GM19035 (cell line): Measurements from ENCODE around the gene SASH1.

Experiments used
- ATAC-seq: cut with Tn5 transposase; IDR thresholded peaks from one replicate; pipeline ENCODE4 v1.9.1; 2021; ENCODE audit not compliant: unreplicated experiment

The SASH1 gene

GRCh38 chr6:148398678-148399077 lies 56.0 kb downstream of the SASH1 start:
- ATAC-seq, result no peak

- no peak for ATAC-seq
These were observed 58.9 kb downstream of the SASH1 start for GRCh38 chr6:148401571-148401970.

- ATAC-seq, result no peak
These were observed 61.9 kb downstream of the SASH1 start for GRCh38 chr6:148404456-148405054.

- ATAC-seq, result no peak
These were observed 63.3 kb downstream of the SASH1 start for GRCh38 chr6:148405894-148406293.

- ATAC-seq, result no peak
These were observed 64.1 kb downstream of the SASH1 start for GRCh38 chr6:148406579-148407371.

- ATAC-seq, result no peak
These were observed 64.7 kb downstream of the SASH1 start for GRCh38 chr6:148407372-148407771.

GRCh38 chr6:148413321-148414091 lies 70.9 kb downstream of the SASH1 start:
- ATAC-seq, result no peak

GRCh38 chr6:148414092-148414489 lies 71.5 kb downstream of the SASH1 start:
- ATAC-seq, result no peak

- no peak for ATAC-seq
These were observed 72.2 kb downstream of the SASH1 start for GRCh38 chr6:148414836-148415235.

- ATAC-seq, result no peak
These were observed 73.0 kb downstream of the SASH1 start for GRCh38 chr6:148415511-148416260.

- no peak for ATAC-seq
These were observed 73.8 kb downstream of the SASH1 start for GRCh38 chr6:148416330-148416965.

GRCh38 chr6:148417045-148417444 lies 74.4 kb downstream of the SASH1 start:
- ATAC-seq, result no peak

- no peak for ATAC-seq
These were observed 76.8 kb downstream of the SASH1 start for GRCh38 chr6:148419430-148419829.

GRCh38 chr6:148422085-148422484 lies 79.4 kb downstream of the SASH1 start:
- ATAC-seq, result no peak

GRCh38 chr6:148423133-148423532 lies 80.5 kb downstream of the SASH1 start:
- no peak for ATAC-seq

- no peak for ATAC-seq
These were observed 81.1 kb downstream of the SASH1 start for GRCh38 chr6:148423601-148424270.

GRCh38 chr6:148425443-148425842 lies 82.8 kb downstream of the SASH1 start:
- no peak for ATAC-seq

GRCh38 chr6:148426317-148426977 lies 83.8 kb downstream of the SASH1 start:
- ATAC-seq, result no peak

- no peak for ATAC-seq
These were observed 84.7 kb downstream of the SASH1 start for GRCh38 chr6:148427333-148427732.

- no peak for ATAC-seq
These were observed 86.8 kb downstream of the SASH1 start for GRCh38 chr6:148429423-148429822.
